Gastroesophageal sphincter (tissue), 3 donors: ENCODE data around the gene DNM3.

Experiments
- EP300 ChIP-seq: sonication (generic); formaldehyde crosslinking; IDR thresholded peaks from one replicate; pipeline ENCODE4 v1.6.1; 2017; ENCODE audit warnings: antibody characterized with exemption, mild to moderate bottlenecking
- POLR2A ChIP-seq, 2 donors: fragments of 450-650 bp; IDR thresholded peaks; one replicate each; pipeline ENCODE4 v1.6.1; 2017; ENCODE audit warnings: antibody characterized with exemption in 2 of 2, mild to moderate bottlenecking in 2 of 2, moderate library complexity in 1 of 2
- POLR2AphosphoS5 ChIP-seq: sonication (generic); formaldehyde crosslinking; IDR thresholded peaks from one replicate; pipeline ENCODE4 v1.6.1; 2017; ENCODE audit warnings: antibody characterized with exemption
- TF ChIP-seq, protein P1 (sequence below), 4 experiments: fragments of 200-600 bp in 2 of 4; fragments of 450-650 bp in 2 of 4; sonication (generic) in 1 of 4; IDR thresholded peaks; one replicate each; pipeline ENCODE4 v1.5.1; 2017 to 2019; ENCODE audit warnings: antibody characterized with exemption in 4 of 4, mild to moderate bottlenecking in 2 of 4, moderate library complexity in 2 of 4

DNA sequence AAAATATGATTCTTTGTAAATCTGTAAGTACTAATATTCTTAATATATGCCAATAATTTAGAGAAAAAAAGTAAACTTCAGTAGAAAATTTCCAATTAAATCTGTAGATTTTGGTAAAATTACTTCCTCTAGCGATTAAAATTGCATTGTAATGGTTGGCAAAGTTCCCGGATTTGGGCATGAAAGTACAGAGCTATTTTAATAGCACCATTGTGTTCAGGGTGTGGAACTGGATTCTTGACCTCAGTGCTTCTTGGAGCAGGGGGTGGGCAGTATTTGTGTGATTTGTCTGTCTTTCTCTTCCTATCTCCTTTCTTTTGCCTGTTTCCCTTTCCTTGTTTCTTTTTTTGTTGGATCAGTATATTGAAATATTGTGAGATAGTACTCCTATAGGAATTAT is 72.1 kb downstream of the DNM3 start:
- TF ChIP-seq, protein P1, sequence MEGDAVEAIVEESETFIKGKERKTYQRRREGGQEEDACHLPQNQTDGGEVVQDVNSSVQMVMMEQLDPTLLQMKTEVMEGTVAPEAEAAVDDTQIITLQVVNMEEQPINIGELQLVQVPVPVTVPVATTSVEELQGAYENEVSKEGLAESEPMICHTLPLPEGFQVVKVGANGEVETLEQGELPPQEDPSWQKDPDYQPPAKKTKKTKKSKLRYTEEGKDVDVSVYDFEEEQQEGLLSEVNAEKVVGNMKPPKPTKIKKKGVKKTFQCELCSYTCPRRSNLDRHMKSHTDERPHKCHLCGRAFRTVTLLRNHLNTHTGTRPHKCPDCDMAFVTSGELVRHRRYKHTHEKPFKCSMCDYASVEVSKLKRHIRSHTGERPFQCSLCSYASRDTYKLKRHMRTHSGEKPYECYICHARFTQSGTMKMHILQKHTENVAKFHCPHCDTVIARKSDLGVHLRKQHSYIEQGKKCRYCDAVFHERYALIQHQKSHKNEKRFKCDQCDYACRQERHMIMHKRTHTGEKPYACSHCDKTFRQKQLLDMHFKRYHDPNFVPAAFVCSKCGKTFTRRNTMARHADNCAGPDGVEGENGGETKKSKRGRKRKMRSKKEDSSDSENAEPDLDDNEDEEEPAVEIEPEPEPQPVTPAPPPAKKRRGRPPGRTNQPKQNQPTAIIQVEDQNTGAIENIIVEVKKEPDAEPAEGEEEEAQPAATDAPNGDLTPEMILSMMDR (IDR thresholded peaks at IDR 0.05) = no peak
- TF ChIP-seq POLR2AphosphoS5 (no peak), POLR2A (IDR thresholded peaks at IDR 0.05) (no peak), EP300 (no peak)
